Neural cell (in vitro differentiated cells): ENCODE data around the gene ARPC5.

Experiments
- EP300 ChIP-seq: fragments of 450-650 bp; conservative IDR thresholded peaks from 2 replicates; pipeline ENCODE4 v1.6.1; 2014; ENCODE audit warnings: antibody characterized with exemption, mild to moderate bottlenecking, moderate library complexity; ENCODE audit not compliant: poor library complexity, severe bottlenecking
- EZH2 ChIP-seq: fragments of 200-600, 300-800 bp; shearing (Covaris generic), sonication (generic); IDR thresholded peaks from 2 replicates; pipeline ENCODE4 v1.6.1; 2014; ENCODE audit warnings: antibody characterized with exemption, low read length, borderline replicate concordance, mild to moderate bottlenecking; ENCODE audit not compliant: insufficient read depth, poor library complexity, severe bottlenecking
- MXI1 ChIP-seq: fragments of 450-650 bp; conservative IDR thresholded peaks from 2 replicates; pipeline ENCODE4 v1.6.1; 2014; ENCODE audit warnings: antibody characterized with exemption, mild to moderate bottlenecking; ENCODE audit not compliant: poor library complexity, severe bottlenecking
- RAD21 ChIP-seq: fragments of 450-650 bp; conservative IDR thresholded peaks from 2 replicates; pipeline ENCODE4 v1.6.1; 2014; ENCODE audit warnings: antibody characterized with exemption, mild to moderate bottlenecking, moderate library complexity
- SMC3 ChIP-seq: fragments of 450-650 bp; conservative IDR thresholded peaks from 2 replicates; pipeline ENCODE4 v1.6.1; 2014; ENCODE audit warnings: antibody characterized with exemption, mild to moderate bottlenecking, moderate library complexity; ENCODE audit not compliant: poor library complexity
- TF ChIP-seq, protein P1 (sequence below): fragments of 450-650 bp; IDR thresholded peaks from 2 replicates; pipeline ENCODE4 v1.5.1; 2014; ENCODE audit warnings: antibody characterized with exemption, mild to moderate bottlenecking, moderate library complexity; ENCODE audit not compliant: poor library complexity, severe bottlenecking
- TF ChIP-seq, protein P2 (sequence below): IDR thresholded peaks from 2 replicates; pipeline ENCODE4 v1.6.1; 2012; ENCODE audit warnings: borderline replicate concordance

DNA sequence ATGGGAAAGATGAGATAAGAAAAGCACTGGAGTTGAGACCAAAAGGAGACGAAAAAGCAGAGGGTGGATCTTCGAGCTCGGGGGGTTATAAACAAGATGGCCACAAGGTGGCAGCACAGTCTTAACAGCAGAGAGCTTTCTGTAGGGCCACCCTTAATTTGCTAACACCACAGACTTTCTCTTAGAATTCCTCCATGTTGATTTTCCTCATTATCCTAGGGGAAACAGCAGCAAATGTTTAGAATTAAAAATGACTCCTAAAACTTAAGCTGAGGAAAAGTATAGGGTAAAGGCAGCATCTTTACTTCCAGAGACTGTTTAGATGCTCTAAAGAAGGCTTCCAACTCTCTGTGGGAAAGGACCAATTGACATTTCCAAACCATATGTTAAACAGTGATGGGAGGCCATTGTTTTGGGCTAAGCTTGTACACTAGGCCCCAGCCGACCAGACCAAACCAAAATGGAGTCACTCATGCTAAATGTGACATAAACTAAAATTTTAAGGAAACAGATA, 20.0 kb upstream of the ARPC5 start:
- TF ChIP-seq, protein P1, sequence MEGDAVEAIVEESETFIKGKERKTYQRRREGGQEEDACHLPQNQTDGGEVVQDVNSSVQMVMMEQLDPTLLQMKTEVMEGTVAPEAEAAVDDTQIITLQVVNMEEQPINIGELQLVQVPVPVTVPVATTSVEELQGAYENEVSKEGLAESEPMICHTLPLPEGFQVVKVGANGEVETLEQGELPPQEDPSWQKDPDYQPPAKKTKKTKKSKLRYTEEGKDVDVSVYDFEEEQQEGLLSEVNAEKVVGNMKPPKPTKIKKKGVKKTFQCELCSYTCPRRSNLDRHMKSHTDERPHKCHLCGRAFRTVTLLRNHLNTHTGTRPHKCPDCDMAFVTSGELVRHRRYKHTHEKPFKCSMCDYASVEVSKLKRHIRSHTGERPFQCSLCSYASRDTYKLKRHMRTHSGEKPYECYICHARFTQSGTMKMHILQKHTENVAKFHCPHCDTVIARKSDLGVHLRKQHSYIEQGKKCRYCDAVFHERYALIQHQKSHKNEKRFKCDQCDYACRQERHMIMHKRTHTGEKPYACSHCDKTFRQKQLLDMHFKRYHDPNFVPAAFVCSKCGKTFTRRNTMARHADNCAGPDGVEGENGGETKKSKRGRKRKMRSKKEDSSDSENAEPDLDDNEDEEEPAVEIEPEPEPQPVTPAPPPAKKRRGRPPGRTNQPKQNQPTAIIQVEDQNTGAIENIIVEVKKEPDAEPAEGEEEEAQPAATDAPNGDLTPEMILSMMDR = peak; percentile 89
- TF ChIP-seq SMC3 = peak; percentile 89
- TF ChIP-seq MXI1 = no peak
- TF ChIP-seq RAD21 = peak; percentile 87
- TF ChIP-seq, protein P2, sequence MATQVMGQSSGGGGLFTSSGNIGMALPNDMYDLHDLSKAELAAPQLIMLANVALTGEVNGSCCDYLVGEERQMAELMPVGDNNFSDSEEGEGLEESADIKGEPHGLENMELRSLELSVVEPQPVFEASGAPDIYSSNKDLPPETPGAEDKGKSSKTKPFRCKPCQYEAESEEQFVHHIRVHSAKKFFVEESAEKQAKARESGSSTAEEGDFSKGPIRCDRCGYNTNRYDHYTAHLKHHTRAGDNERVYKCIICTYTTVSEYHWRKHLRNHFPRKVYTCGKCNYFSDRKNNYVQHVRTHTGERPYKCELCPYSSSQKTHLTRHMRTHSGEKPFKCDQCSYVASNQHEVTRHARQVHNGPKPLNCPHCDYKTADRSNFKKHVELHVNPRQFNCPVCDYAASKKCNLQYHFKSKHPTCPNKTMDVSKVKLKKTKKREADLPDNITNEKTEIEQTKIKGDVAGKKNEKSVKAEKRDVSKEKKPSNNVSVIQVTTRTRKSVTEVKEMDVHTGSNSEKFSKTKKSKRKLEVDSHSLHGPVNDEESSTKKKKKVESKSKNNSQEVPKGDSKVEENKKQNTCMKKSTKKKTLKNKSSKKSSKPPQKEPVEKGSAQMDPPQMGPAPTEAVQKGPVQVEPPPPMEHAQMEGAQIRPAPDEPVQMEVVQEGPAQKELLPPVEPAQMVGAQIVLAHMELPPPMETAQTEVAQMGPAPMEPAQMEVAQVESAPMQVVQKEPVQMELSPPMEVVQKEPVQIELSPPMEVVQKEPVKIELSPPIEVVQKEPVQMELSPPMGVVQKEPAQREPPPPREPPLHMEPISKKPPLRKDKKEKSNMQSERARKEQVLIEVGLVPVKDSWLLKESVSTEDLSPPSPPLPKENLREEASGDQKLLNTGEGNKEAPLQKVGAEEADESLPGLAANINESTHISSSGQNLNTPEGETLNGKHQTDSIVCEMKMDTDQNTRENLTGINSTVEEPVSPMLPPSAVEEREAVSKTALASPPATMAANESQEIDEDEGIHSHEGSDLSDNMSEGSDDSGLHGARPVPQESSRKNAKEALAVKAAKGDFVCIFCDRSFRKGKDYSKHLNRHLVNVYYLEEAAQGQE = no peak
- no peak for TF ChIP-seq EP300
- no peak for TF ChIP-seq EZH2
